Erythroblast (primary cell): ENCODE measurements around the gene SMC1B.

ENCODE experiments used
- GATA1 ChIP-seq: IDR thresholded peaks from 2 replicates; pipeline ENCODE4 v1.6.1; 2011; ENCODE audit warnings: low read depth, mild to moderate bottlenecking, control low read depth, low read length, moderate library complexity
- POLR2A ChIP-seq: IDR thresholded peaks from 2 replicates; pipeline ENCODE4 v1.6.1; 2011; ENCODE audit warnings: mild to moderate bottlenecking, low read length

GRCh38 chr22:45444168-45444567, 30.8 kb upstream of the SMC1B start:
- no peak for TF ChIP-seq POLR2A
- TF ChIP-seq GATA1, result no peak
